ACC112 (cell line): ENCODE measurements around the gene CALHM5.

Experiments
- H2AFZ ChIP-seq: fragments of 200-600 bp; sonication (generic); one replicate; pipeline ENCODE4 v1.6.0; 2017; ENCODE audit warnings: antibody characterized with exemption, low read length; ENCODE audit not compliant: unreplicated experiment
- H3K27ac ChIP-seq: fragments of 200-600 bp; sonication (generic); 2 replicates; pipeline ENCODE4 v1.5.1; 2014; ENCODE audit warnings: low read depth, mild to moderate bottlenecking, antibody characterized with exemption, low read length, moderate library complexity
- H3K27me3 ChIP-seq: fragments of 200-600 bp; sonication (generic); 2 replicates; pipeline ENCODE4 v1.6.1; 2014; ENCODE audit warnings: mild to moderate bottlenecking, antibody characterized with exemption, low read length, moderate library complexity, mixed read lengths; ENCODE audit not compliant: insufficient read depth
- H3K36me3 ChIP-seq: fragments of 200-600 bp; sonication (generic); 2 replicates; pipeline ENCODE4 v1.6.1; 2016; ENCODE audit warnings: mild to moderate bottlenecking, antibody characterized with exemption, low read length, moderate library complexity, mixed read lengths; ENCODE audit not compliant: insufficient read depth
- H3K4me1 ChIP-seq: fragments of 200-600 bp; sonication (generic); one replicate; pipeline ENCODE4 v1.6.1; 2016; ENCODE audit warnings: low read length, mixed read lengths; ENCODE audit not compliant: insufficient read depth, unreplicated experiment, control insufficient read depth
- H3K4me3 ChIP-seq: fragments of 200-600 bp; sonication (generic); 2 replicates; pipeline ENCODE4 v1.5.1; 2014; ENCODE audit warnings: mild to moderate bottlenecking, low read depth, low read length
- H3K79me2 ChIP-seq: fragments of 200-600 bp; sonication (generic); one replicate; pipeline ENCODE4 v1.6.0; 2016; ENCODE audit warnings: low read length; ENCODE audit not compliant: control insufficient read depth, unreplicated experiment, insufficient read depth

Gene CALHM5

GRCh38 chr6:116550796-116551195 lies 39.4 kb downstream of the CALHM5 start:
- no peak overlapping the region for H3K4me3 ChIP-seq
- no peaks in the 10 kb centered on the region for H3K27me3 ChIP-seq
- H3K79me2 ChIP-seq: no peaks in the 10 kb centered on the region
- H3K36me3 ChIP-seq: no peaks in the 10 kb centered on the region
- H3K27ac ChIP-seq: no peak overlapping the region
- H3K4me1 ChIP-seq: peaks cover 5% of the 10 kb centered on the region
- no peak overlapping the region for H2AFZ ChIP-seq

GRCh38 chr6:116553451-116553850 lies 42.0 kb downstream of the CALHM5 start, which contains the start of gene CALHM4:
CALHM4 (plus strand) TSS chr6:116553751; CDS start chr6:116553794, 43 bp downstream.
- H3K27me3 ChIP-seq: no peaks in the 10 kb centered on the region
- no peak within 1 kb of the TSS for H3K4me3 ChIP-seq
- peaks cover 30% of the 10 kb centered on the region for H3K4me1 ChIP-seq
- no peaks in the 10 kb centered on the region for H3K36me3 ChIP-seq
- no peaks in the 10 kb centered on the region for H3K79me2 ChIP-seq
- no peak within 1 kb of the TSS for H2AFZ ChIP-seq
- H3K27ac ChIP-seq: no peak within 1 kb of the TSS

DNA sequence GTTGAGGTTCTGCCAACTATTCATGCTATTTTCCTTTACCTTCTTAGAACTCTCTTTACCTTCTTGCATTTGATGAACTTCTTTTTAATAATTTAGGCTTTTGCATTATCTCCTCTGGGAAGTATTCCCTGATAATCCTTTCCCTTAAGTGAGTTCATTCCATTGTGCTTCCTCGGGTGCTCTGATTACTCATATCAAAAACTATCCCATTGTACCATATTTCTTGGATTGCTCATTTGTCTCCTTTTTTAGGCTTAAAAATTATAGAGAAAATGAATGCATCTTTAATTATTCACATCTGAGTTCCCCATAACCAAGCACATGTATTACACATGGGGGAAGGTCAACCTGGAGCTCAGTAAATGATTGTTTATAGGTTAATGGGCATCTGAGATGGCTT lies 44.6 kb downstream of the CALHM5 start:
- H3K27me3 ChIP-seq: no peaks in the 10 kb centered on the region
- H3K27ac ChIP-seq: peak overlapping the region; percentile 61
- H3K36me3 ChIP-seq: no peaks in the 10 kb centered on the region
- no peaks in the 10 kb centered on the region for H3K79me2 ChIP-seq
- peaks cover 51% of the 10 kb centered on the region for H3K4me1 ChIP-seq
- H2AFZ ChIP-seq: no peak overlapping the region
- peak overlapping the region; percentile 9; the same call in 1 of the 2 replicates for H3K4me3 ChIP-seq

GRCh38 chr6:116556814-116557415 lies 45.5 kb downstream of the CALHM5 start:
- no peaks in the 10 kb centered on the region for H3K79me2 ChIP-seq
- H3K27me3 ChIP-seq: no peaks in the 10 kb centered on the region
- peak overlapping the region; percentile 61 for H3K27ac ChIP-seq
- peaks cover 53% of the 10 kb centered on the region for H3K4me1 ChIP-seq
- no peak overlapping the region for H2AFZ ChIP-seq
- no peaks in the 10 kb centered on the region for H3K36me3 ChIP-seq
- peak overlapping the region; percentile 10; the same call in 1 of the 2 replicates for H3K4me3 ChIP-seq

GRCh38 chr6:116557893-116558292 lies 46.5 kb downstream of the CALHM5 start:
- peaks cover 53% of the 10 kb centered on the region for H3K4me1 ChIP-seq
- H3K79me2 ChIP-seq: no peaks in the 10 kb centered on the region
- H3K36me3 ChIP-seq: no peaks in the 10 kb centered on the region
- H3K27me3 ChIP-seq: no peaks in the 10 kb centered on the region
- H3K27ac ChIP-seq: peak overlapping the region; percentile 61
- H3K4me3 ChIP-seq: 0 out of 2 replicates have a peak overlapping the region, but pooled peaks have one; percentile 8
- no peak overlapping the region for H2AFZ ChIP-seq

DNA sequence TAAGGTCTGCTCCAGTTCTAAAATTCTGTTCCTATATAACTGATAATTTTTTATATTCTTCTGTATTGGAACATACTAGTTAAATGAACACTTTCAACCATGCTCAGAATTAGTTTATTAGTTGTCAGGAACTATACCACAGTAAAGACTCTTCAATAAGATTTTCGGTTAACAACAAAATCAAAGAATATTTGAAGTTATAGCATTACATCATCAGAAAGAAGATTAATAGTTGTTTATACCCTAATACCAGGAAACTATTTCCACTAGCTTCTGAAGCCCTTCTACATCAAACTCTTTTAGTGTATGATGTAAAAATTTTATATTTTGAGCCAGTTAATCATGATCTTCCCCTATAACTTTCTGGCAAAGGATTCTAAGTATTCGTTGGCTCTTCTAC lies 48.7 kb downstream of the CALHM5 start:
- Histone ChIP-seq H3K27ac (no peak overlapping the region), H3K27me3 (no peaks in the 10 kb centered on the region), H3K79me2 (no peaks in the 10 kb centered on the region), H3K4me3 (no peak overlapping the region), H3K4me1 (peaks cover 53% of the 10 kb centered on the region), H3K36me3 (no peaks in the 10 kb centered on the region), H2AFZ (no peak overlapping the region)

DNA sequence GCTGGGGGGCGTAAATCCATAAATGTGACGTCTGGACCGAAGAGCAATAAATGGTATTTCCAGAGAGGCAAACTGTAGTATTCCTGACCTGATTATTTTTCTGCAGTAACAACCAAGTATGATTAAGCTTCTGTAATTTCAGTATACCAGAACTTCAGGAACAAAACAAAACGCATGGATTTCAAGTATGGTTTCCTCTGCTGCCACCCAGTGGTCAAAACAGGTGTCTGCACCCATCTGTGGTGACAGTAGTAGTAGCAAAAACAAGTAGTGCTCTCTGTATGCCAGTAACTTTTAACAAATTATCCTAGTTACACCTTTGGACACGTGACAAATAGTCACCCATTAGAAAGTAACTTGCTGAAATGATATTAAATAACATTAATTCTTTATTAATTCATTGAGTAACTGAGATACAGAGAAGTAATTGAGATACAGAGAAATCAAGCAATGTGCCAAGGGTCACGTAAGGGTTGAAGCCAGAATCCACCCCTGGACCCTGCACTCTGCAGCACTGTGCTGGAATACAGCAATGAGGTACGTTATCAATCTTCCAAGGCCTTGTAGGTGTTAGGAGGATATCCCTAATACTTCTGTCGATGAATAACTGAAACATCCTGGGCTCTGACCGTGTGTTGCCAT lies 50.1 kb downstream of the CALHM5 start:
- H2AFZ ChIP-seq: peak overlapping the region; percentile 68
- no peak overlapping the region; the same call in 1 of the 2 replicates for H3K4me3 ChIP-seq
- no peak overlapping the region for H3K27ac ChIP-seq
- no peaks in the 10 kb centered on the region for H3K79me2 ChIP-seq
- H3K36me3 ChIP-seq: no peaks in the 10 kb centered on the region
- no peaks in the 10 kb centered on the region for H3K27me3 ChIP-seq
- H3K4me1 ChIP-seq: peaks cover 43% of the 10 kb centered on the region

- no peak overlapping the region for H2AFZ ChIP-seq
- H3K4me1 ChIP-seq: peaks cover 39% of the 10 kb centered on the region
These were observed 50.6 kb downstream of the CALHM5 start for GRCh38 chr6:116562019-116562403.

GRCh38 chr6:116562614-116563013 lies 51.2 kb downstream of the CALHM5 start:
- H3K27me3 ChIP-seq: no peaks in the 10 kb centered on the region
- H2AFZ ChIP-seq: no peak overlapping the region
- H3K27ac ChIP-seq: no peak overlapping the region
- no peaks in the 10 kb centered on the region for H3K79me2 ChIP-seq
- no peaks in the 10 kb centered on the region for H3K36me3 ChIP-seq
- H3K4me3 ChIP-seq: no peak overlapping the region
- H3K4me1 ChIP-seq: peaks cover 33% of the 10 kb centered on the region

More at GRCh38 chr6:116562019-116562403, 50.6 kb downstream of the CALHM5 start:
- H3K79me2 ChIP-seq: no peaks in the 10 kb centered on the region
- H3K27ac ChIP-seq: no peak overlapping the region
- H3K4me3 ChIP-seq: no peak overlapping the region
- H3K27me3 ChIP-seq: no peaks in the 10 kb centered on the region
- H3K36me3 ChIP-seq: no peaks in the 10 kb centered on the region

DNA sequence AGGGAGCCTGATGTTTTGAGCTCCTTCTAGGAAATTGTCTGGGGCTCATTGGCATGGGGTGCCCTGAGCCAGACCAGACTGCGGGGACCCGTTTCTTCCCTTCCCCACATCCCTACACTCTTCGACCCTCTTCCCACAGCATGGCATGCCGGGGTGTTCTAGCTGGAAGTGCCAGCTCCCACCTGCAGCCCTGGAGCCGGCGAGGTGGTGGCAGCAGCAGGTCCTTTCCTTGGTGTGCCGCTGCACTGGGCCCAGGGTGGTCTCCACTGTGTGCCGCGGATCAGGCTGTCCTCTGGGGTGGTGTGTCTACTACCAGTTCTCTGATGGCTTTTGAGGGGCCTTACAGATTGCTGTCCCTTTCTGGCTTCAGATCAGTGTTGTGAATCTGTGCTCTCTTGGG lies 52.4 kb downstream of the CALHM5 start:
- Histone ChIP-seq H3K27ac (no peak overlapping the region), H2AFZ (no peak overlapping the region), H3K79me2 (no peaks in the 10 kb centered on the region), H3K4me1 (peaks cover 22% of the 10 kb centered on the region), H3K36me3 (no peaks in the 10 kb centered on the region), H3K4me3 (no peak overlapping the region), H3K27me3 (no peaks in the 10 kb centered on the region)

DNA sequence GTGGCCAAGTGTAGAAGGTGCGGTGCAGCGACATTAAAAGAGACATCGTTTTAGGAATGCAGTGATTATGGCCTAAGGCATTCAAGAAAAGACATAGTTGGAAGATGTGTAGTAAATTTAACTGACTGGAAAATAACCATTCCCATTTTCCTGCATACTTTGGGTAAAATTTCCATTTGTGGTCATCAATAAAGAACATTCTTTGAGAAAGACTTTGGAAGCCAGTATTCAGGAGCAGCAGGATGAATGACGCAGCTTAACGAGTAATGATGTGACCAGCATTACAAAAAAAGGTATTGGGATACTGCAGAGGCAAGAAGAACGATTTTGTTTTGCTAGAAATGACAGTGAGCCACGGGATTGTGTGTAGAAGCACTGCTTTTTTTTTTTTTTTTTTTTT lies 52.9 kb downstream of the CALHM5 start:
- H3K4me1 ChIP-seq: peaks cover 20% of the 10 kb centered on the region
- H3K36me3 ChIP-seq: no peaks in the 10 kb centered on the region
- H3K27me3 ChIP-seq: no peaks in the 10 kb centered on the region
- H3K4me3 ChIP-seq: no peak overlapping the region
- H2AFZ ChIP-seq: no peak overlapping the region
- H3K79me2 ChIP-seq: no peaks in the 10 kb centered on the region
- no peak overlapping the region for H3K27ac ChIP-seq
